Prostate gland (tissue), 2 donors: ENCODE results near the gene ELAC1. TPM values are rescaled to one million over a fixed set of nuclear protein-coding genes. Genes with fewer than 3 reads are reported as not detected.
"Not testable (repeated sequence)": the region's sequence is repeated elsewhere in the genome, so short reads cannot be mapped to it uniquely, and the experiment has no call there.

Source experiments
- DNase-seq: peaks from one replicate; pipeline ENCODE4 v3.0.0-alpha.2; 2019; ENCODE audit warnings: low spot score
- H3K27ac ChIP-seq, 2 donors: fragments of 200-600 bp; sonication (generic); 2 replicates each; pipeline ENCODE4 v1.5.1; 2017 to 2019
- H3K27me3 ChIP-seq: fragments of 200-600 bp; sonication (generic); replicated peaks from 2 replicates; pipeline ENCODE4 v1.5.1; 2019; ENCODE audit not compliant: insufficient read depth
- H3K36me3 ChIP-seq, 2 donors: fragments of 200-600 bp; sonication (generic); 1 replicate in 1 of 2; 2 replicates in 1 of 2; pipeline versions ENCODE4 v1.5.1 to v1.8.1; 2017 to 2019
- H3K4me1 ChIP-seq: fragments of 200-600 bp; sonication (generic); replicated peaks from 2 replicates; pipeline ENCODE4 v1.5.1; 2019
- H3K4me3 ChIP-seq, 2 donors: fragments of 200-600 bp; sonication (generic); 2 replicates each; pipeline ENCODE4 v1.5.1; 2017 to 2019
- H3K9me3 ChIP-seq: fragments of 200-600 bp; sonication (generic); 2 replicates; pipeline ENCODE4 v1.5.1; 2017
- CTCF ChIP-seq, 4 experiments: fragments of 200-600 bp in 2 of 4; fragments of 450-650 bp in 2 of 4; sonication (generic) in 2 of 4; IDR thresholded peaks; 1 replicate in 3 of 4; 2 replicates in 1 of 4; pipeline ENCODE4 v1.5.1; 2016 to 2019; ENCODE audit warnings: antibody characterized with exemption in 4 of 4, mild to moderate bottlenecking in 2 of 4, moderate library complexity in 2 of 4
- POLR2A ChIP-seq: fragments of 450-650 bp; IDR thresholded peaks from one replicate; pipeline ENCODE4 v1.6.1; 2016; ENCODE audit warnings: antibody characterized with exemption, mild to moderate bottlenecking
- POLR2AphosphoS5 ChIP-seq: sonication (generic); formaldehyde crosslinking; IDR thresholded peaks from one replicate; pipeline ENCODE4 v1.6.1; 2017; ENCODE audit warnings: antibody characterized with exemption
- WGBS: methylation state at CpG from one replicate; pipeline ENCODE4 v1.1.5; 2018; 5-methylcytosine and 5-hydroxymethylcytosine counted together
- intact Hi-C: fragments of 100-400 bp; cut with DNase I; formaldehyde crosslinking; loops from one replicate; pipeline ENCODE4 v1.14.2; 2022
- total RNA-seq, 2 donors: library from RNA; depleted of rRNA; stranded (reverse); fragments of >200 nt; gene quantifications; one replicate each; pipeline ENCODE4 v1.1.0, GENCODE V29; 2016

ELAC1 gene
- total RNA-seq, 2 donors from 2014 or later = 7.1 to 16.0 TPM

- H3K4me3 ChIP-seq = no peak overlapping the region
- intact Hi-C loops = no loop called here
- DNase-seq = no peak
- TF ChIP-seq CTCF (IDR thresholded peaks at IDR 0.05) (no peak), POLR2AphosphoS5 (no peak), POLR2A (no peak)
- H3K4me1 ChIP-seq = no peaks in the 10 kb centered on the region
- no peaks in the 10 kb centered on the region for H3K9me3 ChIP-seq
- H3K27ac ChIP-seq = no peak overlapping the region
- no peaks in the 10 kb centered on the region for H3K27me3 ChIP-seq
- no peaks in the 10 kb centered on the region for H3K36me3 ChIP-seq
- WGBS = 83% methylated on average over 4 of the region's 4 CpGs
Measured at GRCh38 chr18:50944245-50944932, 23.5 kb upstream of the ELAC1 start.

GRCh38 chr18:50945918-50946317 lies 21.9 kb upstream of the ELAC1 start:
- H3K4me3 ChIP-seq, H3K36me3 ChIP-seq, intact Hi-C loops, H3K27ac ChIP-seq, H3K4me1 ChIP-seq, H3K27me3 ChIP-seq, DNase-seq, H3K9me3 ChIP-seq: not testable (repeated sequence)
- WGBS = 94% methylated on average over 2 of the region's 2 CpGs

- intact Hi-C loops = no loop called here
- H3K27me3 ChIP-seq = no peaks in the 10 kb centered on the region
- no peaks in the 10 kb centered on the region for H3K36me3 ChIP-seq
- no peak for DNase-seq
- H3K4me1 ChIP-seq = no peaks in the 10 kb centered on the region
- WGBS = 65% methylated on average over 1 of the region's 1 CpG
- TF ChIP-seq POLR2A (no peak), POLR2AphosphoS5 (no peak), CTCF (IDR thresholded peaks at IDR 0.05) (no peak)
- H3K4me3 ChIP-seq = no peak overlapping the region
- H3K9me3 ChIP-seq = no peaks in the 10 kb centered on the region
- no peak overlapping the region for H3K27ac ChIP-seq
Measured at GRCh38 chr18:50947899-50948298, 19.9 kb upstream of the ELAC1 start.

- TF ChIP-seq POLR2A (no peak), POLR2AphosphoS5 (no peak), CTCF (IDR thresholded peaks at IDR 0.05) (no peak)
- H3K36me3 ChIP-seq = no peaks in the 10 kb centered on the region
- no peak for DNase-seq
- no peaks in the 10 kb centered on the region for H3K4me1 ChIP-seq
- H3K27ac ChIP-seq = no peak overlapping the region
- H3K27me3 ChIP-seq = no peaks in the 10 kb centered on the region
- H3K4me3 ChIP-seq = no peak overlapping the region
- H3K9me3 ChIP-seq = no peaks in the 10 kb centered on the region
- intact Hi-C loops = no loop called here
- WGBS = 94% methylated on average over 6 of the region's 6 CpGs
Measured at GRCh38 chr18:50949185-50949584, 18.7 kb upstream of the ELAC1 start.

GRCh38 chr18:50950626-50951025 lies 17.2 kb upstream of the ELAC1 start:
- intact Hi-C loops = no loop called here
- no peaks in the 10 kb centered on the region for H3K36me3 ChIP-seq
- no peak overlapping the region for H3K4me3 ChIP-seq
- no peaks in the 10 kb centered on the region for H3K9me3 ChIP-seq
- WGBS = 87% methylated on average over 4 of the region's 4 CpGs
- H3K27me3 ChIP-seq = no peaks in the 10 kb centered on the region
- no peak for DNase-seq
- H3K4me1 ChIP-seq = no peaks in the 10 kb centered on the region
- H3K27ac ChIP-seq = no peak overlapping the region
- no peak for TF ChIP-seq POLR2AphosphoS5
- TF ChIP-seq CTCF (IDR thresholded peaks at IDR 0.05) = no peak
- no peak for TF ChIP-seq POLR2A
